ENCODE results near the gene UACA.

UACA gene

DNA sequence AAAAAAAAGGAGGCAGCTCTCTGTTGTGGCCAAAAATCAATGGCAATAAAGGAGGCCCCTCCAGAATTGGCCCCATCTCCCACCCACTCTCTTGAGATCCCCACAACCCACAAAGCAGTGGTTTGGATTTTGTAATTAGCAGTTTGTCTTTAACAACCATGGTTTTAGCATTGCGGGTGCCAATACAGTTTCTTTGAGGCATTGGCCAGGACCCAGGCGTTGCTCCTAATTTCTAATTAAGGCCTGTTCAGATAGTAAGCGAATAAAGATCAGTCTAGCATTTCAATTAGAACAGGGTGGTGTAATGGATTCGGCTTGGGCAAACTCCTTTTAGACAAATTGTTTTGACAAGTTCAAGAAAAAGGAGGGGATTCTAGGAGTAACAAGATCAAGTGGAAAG, 23.6 kb upstream of the UACA start:
- DNase-seq: no peak

DNA sequence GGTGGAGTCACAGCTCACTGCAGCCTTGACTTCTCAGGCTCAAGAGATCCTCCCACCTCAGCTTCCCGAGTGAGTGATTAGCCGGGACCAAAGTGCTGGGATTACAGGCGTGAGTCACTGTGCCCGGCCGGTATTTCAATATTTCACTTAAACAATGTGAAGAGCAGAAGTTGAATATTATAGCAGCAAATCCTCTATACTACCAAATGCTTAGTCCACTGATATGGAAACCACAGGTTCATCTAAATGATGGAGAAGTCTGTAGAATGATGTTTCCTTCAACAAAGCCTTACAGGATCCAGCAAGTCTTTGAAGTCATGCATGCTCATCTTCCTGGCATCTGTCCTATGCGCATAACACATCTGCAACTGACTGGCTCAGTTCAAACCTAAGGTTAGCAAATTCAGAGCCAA, 20.3 kb upstream of the UACA start:
- DNase-seq: no peak

DNA sequence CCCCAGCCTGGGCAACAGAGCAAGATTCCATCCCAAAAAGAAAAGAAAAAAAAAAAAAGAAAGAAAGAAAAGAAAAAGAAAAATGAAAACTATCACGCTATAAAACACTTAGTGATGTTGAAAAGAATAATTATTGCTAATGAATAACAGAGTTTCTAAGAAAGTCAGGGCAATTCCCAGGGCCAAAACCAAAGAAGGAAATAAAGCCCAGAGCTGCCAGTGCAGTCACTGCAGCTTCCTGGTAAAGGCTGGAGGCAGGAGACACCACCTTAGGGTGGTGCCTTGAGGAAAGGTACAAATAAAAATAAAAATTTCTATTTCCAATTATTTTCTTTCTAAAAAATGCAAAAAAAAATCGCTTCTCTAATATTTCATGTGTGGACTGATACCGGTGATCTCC, 19.7 kb upstream of the UACA start:
- no peak for DNase-seq

DNA sequence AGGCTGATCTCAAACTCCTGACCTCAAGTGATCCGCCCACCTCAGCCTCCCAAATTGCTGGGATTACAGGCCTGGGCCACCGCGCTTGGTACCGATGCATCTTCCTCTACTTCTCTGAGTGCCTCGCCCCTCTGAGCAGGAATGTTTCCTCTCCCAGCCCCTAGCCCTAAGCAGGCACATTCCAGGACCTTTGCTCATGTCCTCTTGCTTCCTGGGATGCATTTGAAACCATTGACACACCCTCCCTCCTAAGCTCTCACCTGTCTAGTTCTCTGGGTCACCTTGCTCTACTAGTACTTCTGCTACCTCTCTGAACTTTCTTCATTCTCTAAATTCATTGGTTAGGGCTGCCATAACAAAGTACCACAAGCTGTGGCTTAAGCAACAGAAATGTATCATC, 17.9 kb upstream of the UACA start:
- DNase-seq: no peak

DNA sequence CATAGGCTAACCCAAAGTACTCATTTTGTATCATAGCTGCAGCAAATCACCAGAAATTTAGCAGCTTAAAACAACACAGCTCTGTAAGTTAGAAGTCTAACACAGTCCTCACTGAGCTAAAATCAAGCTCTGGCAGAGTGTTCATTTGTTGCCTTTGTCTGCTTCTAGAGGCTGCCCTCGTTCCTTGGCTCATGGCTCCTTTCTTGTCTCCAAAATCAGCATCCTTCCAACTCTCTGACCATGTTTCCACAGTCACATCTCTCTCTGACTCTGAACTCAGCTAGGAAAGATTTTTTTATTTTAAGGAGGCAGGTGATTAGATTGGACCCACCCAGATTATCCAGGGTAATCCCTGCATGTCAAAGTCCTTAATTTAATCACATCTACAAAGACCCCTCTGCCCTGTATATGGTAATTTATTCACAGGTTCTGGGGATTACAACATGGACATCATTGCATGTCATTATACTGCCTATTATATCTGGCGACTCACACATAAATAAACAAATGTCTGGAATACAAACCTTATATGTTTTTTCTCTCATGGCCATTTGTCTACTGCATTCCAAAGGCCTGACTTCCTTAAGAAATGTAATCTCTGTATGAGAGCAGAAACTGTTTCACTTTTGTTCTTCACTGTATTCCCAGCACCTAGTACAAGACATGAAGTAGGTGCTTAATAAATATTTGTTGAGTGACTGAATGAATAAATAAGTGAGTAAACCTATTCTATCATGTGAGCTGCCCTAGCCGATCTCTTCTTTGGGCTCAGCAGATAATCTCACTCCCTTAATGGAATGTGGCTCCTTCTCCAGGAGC, 15.1 kb upstream of the UACA start:
- DNase-seq: no peak

DNA sequence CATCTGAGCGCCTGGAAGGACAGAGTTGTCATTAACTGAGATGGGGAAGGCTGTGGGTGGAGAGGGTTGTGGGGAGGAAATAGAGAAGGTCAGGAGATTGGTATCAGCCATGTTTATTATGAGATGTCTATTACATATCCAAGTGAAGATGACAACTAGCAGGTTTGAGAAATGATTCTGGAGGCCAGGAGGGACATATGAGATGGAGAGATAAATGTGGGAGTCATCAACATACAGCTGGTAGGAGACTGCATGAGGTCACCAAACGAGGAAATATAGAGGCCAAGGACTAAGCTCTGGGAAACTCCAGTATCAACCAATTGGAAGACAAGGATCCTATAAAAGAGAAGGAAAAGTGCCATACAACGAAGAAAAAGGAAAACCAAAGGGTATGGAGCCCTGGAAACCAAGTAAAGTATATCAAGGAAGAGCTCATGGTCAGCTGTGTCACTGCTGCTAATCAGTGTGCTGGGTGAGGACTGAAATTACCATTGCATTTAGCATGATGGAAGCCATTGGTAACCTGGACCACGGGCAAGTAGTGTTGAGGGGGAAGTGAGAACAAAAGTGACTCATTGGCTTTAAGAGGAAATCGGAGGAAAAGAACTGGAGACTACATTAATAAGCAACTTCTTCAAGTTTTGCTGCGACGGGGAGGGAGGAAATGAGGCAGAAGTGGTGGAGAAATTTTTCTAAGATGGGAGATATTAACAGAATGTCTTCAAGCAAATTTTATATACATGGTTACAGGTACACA, 14.0 kb upstream of the UACA start:
- no peak for DNase-seq

DNA sequence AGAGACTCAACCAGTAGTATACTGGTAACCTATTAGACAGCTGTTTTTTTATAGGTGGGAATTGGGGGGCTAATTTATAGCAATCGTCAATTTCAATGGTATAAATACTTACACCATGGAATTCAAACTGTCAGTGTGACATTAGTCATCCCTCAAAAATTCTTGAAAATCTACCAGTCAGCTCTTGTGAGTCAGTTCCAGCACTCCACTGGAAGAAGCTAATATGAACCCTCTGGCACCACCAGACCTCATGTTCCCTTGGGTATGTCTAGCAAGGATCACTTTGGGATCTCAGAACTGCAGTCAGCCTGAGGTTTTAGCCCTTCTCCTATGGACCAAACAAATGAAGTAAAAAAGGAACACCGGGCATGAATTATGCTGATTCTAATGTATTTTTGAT, 11.8 kb upstream of the UACA start:
- no peak for DNase-seq

DNA sequence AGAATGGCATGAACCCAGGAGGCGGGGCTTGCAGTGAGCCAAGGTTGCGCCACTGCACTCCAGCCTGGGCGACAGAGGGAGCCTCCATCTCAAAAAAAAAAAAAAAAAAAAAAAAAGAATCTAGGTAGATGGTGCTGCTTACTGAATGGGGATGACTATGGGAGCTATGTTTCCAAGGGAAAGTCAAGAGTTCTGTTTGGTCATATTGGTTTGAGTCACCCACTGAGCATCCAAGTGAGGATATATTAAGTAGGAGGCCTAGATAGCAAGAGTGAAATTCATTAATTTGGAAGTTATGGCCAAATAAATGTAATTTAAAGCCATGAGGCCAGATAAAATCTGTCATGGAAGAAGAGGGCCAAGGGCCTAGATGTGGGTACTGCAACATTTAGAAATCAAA, 9.0 kb upstream of the UACA start:
- DNase-seq: no peak

DNA sequence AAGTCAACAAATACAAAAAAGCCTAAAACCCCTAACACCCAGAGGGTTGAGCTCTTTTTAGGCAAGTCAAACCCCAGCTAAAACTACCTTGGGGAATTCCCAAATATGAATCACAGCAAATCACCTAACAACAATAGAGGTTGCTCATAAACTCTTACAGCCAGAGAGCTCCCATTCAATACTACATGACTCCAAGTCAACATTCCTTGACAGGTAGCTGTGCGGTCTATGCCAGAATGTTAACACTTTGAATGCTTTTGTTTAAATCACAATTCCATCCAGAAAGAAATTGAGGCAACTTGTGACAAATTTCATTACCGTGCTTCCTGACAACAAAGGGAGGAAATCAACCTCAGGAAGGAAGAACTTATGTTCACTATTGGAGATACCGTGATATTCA, 7.5 kb upstream of the UACA start:
- no peak for DNase-seq

DNA sequence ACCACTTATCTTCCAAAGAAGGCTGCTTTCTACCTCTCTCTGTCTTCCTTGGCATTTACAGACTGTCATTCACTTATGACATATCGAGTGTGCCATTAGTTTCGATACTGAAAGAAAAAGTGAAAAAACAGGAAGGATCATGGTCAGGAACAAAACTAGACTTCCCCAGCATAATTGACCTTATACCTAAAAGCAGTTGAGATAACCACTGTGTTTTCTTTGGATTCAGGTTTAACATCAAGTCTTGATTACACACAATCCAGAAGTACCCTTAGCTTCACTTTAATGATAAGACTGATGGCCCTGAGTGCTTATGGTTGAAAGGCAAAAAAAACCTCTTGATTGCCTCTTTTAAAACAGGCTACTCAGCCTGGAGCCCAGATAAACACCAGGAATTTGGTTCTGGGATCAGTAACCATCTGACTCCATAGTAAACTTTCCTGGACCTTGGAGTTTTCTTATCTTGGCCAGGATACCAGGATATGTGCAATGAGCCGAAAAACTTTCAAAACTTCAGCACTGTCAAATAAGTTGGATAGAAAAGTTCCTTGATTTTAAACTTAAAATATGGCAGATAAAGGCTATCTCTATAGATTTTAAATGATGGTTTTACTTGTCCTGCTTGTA, 5.0 kb upstream of the UACA start:
- no peak for DNase-seq

DNA sequence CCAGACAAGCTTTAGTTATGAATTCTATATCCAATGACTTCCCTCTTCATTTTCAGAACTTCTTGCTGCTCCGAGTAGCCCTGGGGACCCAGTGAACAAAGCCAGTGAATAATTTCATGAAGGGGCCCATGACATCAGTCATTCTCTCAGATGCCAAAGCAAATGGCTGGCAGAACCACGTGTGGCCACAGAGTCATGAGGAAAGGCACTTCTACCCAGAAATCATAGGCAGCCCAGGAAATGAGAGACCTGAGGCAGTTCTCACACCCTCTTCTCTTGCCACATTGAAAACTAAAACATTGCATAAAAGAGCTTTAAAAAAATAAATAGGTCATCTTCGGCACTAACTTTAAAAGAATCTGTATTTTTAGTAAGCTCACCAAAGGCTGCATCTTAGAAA, 4.3 kb upstream of the UACA start:
- DNase-seq: no peak

DNA sequence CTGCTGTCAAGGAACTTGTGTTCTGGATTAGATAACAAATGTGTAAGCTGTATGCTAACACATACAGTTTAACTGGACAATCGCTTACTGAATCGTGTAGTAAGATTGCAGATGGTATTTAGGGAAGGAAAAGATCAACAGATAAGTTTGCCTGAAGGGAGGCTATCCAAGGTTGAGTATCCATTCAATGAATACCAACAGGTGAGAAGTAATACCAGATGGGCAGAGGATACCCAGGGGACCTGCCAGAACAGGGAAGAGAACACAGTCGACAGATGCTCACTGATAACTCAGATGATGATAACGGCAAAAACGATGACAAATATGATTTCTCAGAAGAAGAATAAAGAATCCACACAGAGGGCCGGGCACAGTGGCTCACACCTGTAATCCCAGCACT, 3.2 kb upstream of the UACA start:
- no peak for DNase-seq

DNA sequence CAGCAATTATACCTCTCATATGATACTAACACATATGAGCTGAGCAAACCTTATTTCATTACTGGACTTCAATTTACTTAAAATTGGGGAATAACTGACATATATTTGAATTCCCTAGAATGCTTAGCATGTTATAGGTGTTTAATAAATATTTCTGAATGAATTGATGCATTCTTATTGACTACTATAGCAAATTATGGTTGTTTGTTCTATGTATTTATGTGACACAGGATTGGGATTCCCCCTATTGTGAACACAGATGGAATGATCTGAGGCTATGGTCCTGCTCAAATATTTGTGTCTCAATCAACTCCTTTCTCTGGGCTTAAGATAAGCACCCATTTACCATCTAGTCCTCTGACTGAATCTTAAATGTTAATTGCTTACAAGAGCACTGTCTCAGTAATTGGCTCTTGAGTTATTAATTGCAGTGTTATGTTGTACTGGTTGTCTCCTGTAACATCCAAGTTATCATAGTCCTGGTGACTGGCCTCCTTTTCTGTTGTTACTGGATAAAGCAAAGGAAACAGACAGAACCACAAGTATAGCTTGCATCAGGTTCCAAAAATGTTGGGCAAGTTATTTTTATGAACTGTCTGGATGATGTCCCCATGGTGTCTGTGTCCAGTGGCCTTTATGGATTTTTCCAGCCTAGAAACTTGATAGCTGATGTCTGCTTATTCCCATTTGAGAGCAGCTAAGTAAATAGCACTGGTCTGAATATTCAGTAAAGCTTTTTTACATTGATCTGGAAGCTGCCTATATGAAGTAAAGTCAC, 2.3 kb upstream of the UACA start:
- no peak for DNase-seq

DNA sequence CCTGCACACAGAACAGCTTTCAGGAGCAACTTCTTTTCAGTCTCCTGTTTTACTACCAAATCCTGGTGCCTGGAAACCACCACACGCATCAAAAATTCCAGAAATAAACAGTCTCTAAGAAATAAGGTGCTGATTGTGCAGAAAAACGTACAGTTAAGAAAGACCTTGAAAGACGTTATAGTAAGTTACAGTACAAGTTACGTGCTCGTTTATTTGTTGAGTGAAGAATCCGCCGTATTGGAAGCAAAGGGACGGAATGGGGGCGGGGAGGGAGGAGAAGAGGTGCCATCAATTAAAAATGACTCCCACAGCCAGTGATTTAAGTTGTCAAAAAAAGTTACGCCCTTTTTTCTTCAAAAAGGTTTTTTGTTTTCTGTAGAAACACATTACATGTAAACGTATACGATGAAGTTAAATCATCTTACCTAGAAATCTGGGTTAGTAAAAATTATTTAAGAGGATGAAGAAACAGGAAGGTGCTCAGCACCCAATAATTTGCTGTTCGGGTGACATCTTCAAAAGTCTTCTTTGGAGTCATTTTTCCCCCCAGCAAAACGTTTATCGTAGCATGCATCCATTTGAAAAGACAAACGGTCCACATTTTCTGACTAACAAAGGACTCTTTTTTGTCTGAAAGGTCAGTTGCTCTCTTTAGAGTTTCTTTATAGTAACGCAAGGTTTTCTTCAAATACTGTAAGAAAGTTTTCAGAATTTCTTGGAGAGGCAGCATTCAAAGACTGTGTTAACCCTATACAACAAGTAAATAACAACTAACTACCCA, 782 bp upstream of the UACA start:
- DNase-seq: no peak

DNA sequence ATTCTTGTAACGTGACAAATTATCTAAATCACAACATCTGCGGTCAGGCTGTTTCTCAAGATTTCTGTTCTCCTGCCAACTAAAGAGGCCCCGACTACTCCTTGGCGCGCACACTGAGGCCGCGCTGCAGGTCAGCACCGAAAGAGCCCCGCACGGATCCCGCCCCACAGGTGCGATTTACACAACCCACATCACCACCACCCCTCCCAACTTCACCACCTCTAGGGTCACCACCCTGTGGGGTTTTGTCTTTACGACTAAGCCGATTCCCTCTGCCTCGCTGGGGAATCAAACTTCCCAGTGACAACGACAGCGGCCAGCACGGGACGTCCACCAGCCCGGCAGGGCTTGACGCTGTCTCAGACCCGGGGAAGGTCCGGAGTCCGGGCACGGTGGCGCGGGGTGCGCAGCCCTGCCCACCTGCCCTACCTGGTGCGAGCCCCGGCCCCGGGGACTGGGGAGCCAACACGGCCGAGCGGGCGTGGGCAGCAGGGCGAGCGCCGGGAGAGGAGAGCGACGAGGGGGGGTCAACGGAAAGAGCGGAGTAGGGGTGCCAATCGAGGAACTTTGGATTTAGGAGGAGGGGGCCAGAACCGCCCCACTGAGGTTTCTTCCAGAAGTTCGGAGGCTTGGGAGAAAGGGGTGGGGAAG, 764 bp downstream of the UACA start:
- no peak for DNase-seq

DNA sequence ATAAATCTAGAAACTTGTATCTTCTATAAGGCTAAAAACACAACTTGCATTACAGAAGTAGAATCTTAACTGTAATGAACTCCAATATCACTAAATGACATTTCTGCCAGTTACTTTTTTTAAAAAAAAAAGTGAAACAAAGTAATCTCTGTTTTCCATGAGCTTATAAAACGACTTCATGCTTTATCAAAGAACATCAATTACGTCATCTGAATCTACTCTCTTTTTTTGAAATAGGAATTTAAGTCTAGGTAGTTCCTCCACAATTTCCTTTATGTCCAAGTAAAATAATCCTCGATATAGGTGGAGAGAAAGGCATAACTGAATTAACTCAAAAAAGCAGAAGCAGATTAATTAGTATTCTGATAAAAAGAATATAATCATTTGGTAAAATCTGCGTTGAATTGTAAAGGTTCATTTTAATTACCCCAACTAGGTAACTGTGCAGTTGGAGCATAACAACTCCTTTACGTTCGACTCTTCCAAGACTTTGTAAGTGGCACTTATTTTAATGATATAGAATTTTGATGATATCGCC, 1.4 kb downstream of the UACA start:
- no peak for DNase-seq

DNA sequence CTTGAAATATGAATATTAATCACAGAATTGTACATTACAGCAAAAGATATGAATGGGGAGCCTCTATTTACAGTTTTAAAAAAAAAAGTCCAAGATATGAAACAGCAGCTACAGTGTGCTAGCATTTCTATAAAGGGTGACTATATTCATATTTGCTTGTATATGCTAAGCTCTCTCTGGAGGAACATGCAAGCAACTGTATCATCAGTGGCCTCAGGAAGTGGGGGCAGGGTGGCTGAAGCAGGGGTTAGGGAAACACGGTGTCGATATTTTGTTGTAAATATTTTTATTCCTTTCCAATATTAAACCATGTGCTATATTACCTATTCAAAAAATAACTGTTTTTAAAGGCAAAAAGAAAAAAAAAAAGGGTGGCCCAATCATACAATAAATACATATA, 2.3 kb downstream of the UACA start:
- DNase-seq: no peak

DNA sequence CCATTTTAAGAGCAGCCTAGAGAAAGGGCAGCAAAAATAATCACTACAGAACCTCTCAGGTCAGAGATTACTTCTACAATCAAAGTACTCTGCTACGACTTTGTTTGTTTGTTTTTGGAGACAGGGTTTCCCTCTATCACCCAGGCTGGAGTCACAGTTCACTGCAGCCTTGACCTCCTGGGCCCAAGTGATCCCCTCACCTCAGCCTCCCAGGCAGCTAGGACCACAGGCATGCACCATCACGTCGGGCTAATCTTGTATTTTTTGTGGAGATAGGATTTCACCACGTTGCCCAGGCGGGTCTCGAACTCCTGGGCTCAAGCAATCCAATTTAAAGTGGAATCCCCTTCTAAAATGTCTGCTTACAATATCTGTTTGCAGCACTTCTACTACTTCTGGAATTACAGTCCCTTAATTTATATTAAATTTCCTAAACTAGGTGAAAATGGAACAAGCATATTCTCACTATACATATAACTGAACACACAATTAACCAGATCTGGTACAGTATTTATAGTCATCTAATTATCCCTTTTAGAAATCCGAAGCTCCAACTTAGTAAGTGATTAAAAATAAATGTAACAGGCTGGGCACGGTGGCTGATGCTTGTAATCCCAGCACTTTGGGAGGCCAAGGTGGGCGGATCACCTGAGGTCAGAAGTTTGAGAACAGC, 4.4 kb downstream of the UACA start:
- no peak for DNase-seq

DNA sequence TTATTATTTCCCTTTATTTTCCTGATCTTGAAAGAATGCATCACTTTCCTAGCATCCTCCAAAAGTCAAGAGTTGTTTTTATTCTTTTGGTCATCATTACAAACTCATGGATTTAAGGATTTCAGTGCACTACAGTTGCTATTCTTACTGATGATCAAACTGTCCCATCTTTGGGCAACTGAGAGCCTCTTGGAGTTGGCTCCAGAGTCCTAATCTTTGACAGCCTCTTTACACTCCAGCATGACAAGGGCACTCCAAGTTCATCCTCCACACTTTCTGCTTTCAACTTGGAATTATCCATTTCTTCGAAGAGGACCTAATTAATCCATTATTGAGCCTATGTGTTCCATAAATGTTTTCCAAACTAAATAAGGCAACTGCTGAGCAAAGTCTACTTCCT, 5.7 kb downstream of the UACA start:
- DNase-seq: no peak

DNA sequence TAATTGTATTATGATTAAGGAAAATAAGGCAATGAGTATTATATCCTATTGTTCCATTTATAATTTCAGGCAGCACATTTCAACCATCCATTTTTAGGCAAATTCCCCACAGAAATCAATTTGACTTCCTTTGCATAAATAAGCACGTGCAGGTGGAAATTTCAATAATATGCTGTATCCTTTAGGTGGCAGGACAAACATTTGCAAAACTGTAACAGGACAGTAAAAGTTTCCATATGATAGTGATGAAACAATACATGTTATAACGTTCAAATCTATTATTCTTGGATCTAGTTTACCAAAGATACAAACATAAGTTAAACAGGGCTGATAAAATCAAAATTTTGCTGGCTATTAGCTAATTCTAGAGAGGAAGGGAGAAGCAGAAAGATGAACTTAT, 8.5 kb downstream of the UACA start:
- no peak for DNase-seq
